IMR-90 (cell line): ENCODE results near the gene MYH10.

Source experiments
- CEBPB ChIP-seq: IDR thresholded peaks from 2 replicates; pipeline ENCODE4 v1.6.1; 2012; ENCODE audit warnings: low read depth, low read length, improper control_type of control experiment
- CTCF ChIP-seq: conservative IDR thresholded peaks from 2 replicates; pipeline ENCODE4 v1.5.1; 2012; ENCODE audit warnings: mild to moderate bottlenecking, low read depth, low read length, improper control_type of control experiment
- MAZ ChIP-seq: IDR thresholded peaks from 2 replicates; pipeline ENCODE4 v1.6.1; 2012; ENCODE audit warnings: low read depth, mild to moderate bottlenecking, low read length, improper control_type of control experiment, moderate library complexity, borderline replicate concordance
- POLR2A ChIP-seq: IDR thresholded peaks from 2 replicates; pipeline ENCODE4 v1.6.1; 2012; ENCODE audit warnings: mild to moderate bottlenecking, low read depth, low read length
- RFX5 ChIP-seq: IDR thresholded peaks from 2 replicates; pipeline ENCODE4 v1.8.0; 2012; ENCODE audit warnings: low read depth, mild to moderate bottlenecking, low read length, moderate library complexity

- no peak for TF ChIP-seq RFX5
- no peak for TF ChIP-seq CEBPB
- no peak; the same call in 1 of the 2 replicates for TF ChIP-seq CTCF
- TF ChIP-seq MAZ: no peak
- peak; percentile 27 for TF ChIP-seq POLR2A
Measured at GRCh38 chr17:8436169-8436843, 194.2 kb downstream of the MYH10 start.
